Heart left ventricle (tissue), 13 donors: ENCODE data around the gene MTF2.

ENCODE experiments used
- POLR2A ChIP-seq, 2 donors: fragments of 450-650 bp; IDR thresholded peaks; one replicate each; pipeline ENCODE4 v1.6.1; 2017; ENCODE audit warnings: antibody characterized with exemption in 2 of 2, mild to moderate bottlenecking in 2 of 2, moderate library complexity in 2 of 2
- TF ChIP-seq, protein P1 (sequence below), 12 donors: fragments of 200-600 bp; sonication (generic) in 4 of 12; IDR thresholded peaks; one replicate each; pipeline versions ENCODE4 v1.5.0 to v1.8.0; 2018 to 2022; ENCODE audit warnings: antibody characterized with exemption in 12 of 12, mild to moderate bottlenecking in 5 of 12
- donor health status: ischemic (EF 13 %, LVEDD 7.1; RV severe dilation, severe dysfunction).
- donor health status: DM: no; HTN: yes; CAD: no.
- donor health status: DM: no; HTN: no; CAD: no.
- donor health status: ischemic (EF 25% LVEDD 6.9; RV normal size, moderate dysfunction).
- donor health status: ischemic (EF 25% LVEDD 5.7; RV mildly dilated, moderate dysfunction).
- donor health status: ischemic (EF 35%, LVEDD 5.7; RV mildly dilated, moderate dysfunction).
- donor health status: nonischemic (EF 11% LVEDD 7.7; RV severe dilation, severe dysfunction).
- donor health status: DM: yes; HTN: yes; CAD: no.
- donor health status: PGD.
- donor health status: ischemic (EF 29% LVEDD 5.4; RV normal size, mild dysfunction).
- donor health status: nonischemic (EF 23%, LVEDD 6.1; RV moderate dilation, normal function).

DNA sequence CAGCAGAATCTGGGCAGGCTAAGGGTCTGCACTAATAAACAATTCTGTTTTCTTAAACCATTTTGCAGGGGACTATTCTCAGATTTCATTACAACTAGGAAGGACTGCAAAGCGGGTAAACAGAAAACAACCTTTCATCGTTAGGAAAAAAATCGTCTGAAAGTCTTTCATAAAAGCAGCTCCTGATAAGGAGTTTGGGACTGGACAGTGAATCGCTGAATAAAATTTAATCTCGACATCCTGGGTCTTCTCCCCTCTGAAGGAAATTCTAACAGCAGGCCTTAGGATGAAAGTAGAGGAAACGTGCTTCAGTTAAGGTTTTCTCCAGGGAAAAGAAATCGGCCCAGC is 471 bp upstream of the MTF2 start:
- TF ChIP-seq, protein P1, sequence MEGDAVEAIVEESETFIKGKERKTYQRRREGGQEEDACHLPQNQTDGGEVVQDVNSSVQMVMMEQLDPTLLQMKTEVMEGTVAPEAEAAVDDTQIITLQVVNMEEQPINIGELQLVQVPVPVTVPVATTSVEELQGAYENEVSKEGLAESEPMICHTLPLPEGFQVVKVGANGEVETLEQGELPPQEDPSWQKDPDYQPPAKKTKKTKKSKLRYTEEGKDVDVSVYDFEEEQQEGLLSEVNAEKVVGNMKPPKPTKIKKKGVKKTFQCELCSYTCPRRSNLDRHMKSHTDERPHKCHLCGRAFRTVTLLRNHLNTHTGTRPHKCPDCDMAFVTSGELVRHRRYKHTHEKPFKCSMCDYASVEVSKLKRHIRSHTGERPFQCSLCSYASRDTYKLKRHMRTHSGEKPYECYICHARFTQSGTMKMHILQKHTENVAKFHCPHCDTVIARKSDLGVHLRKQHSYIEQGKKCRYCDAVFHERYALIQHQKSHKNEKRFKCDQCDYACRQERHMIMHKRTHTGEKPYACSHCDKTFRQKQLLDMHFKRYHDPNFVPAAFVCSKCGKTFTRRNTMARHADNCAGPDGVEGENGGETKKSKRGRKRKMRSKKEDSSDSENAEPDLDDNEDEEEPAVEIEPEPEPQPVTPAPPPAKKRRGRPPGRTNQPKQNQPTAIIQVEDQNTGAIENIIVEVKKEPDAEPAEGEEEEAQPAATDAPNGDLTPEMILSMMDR (IDR thresholded peaks at IDR 0.05), result no peak
- no peak for TF ChIP-seq POLR2A (IDR thresholded peaks at IDR 0.05)
